ENCODE data around the gene RRP12.

RRP12 gene, protein sequence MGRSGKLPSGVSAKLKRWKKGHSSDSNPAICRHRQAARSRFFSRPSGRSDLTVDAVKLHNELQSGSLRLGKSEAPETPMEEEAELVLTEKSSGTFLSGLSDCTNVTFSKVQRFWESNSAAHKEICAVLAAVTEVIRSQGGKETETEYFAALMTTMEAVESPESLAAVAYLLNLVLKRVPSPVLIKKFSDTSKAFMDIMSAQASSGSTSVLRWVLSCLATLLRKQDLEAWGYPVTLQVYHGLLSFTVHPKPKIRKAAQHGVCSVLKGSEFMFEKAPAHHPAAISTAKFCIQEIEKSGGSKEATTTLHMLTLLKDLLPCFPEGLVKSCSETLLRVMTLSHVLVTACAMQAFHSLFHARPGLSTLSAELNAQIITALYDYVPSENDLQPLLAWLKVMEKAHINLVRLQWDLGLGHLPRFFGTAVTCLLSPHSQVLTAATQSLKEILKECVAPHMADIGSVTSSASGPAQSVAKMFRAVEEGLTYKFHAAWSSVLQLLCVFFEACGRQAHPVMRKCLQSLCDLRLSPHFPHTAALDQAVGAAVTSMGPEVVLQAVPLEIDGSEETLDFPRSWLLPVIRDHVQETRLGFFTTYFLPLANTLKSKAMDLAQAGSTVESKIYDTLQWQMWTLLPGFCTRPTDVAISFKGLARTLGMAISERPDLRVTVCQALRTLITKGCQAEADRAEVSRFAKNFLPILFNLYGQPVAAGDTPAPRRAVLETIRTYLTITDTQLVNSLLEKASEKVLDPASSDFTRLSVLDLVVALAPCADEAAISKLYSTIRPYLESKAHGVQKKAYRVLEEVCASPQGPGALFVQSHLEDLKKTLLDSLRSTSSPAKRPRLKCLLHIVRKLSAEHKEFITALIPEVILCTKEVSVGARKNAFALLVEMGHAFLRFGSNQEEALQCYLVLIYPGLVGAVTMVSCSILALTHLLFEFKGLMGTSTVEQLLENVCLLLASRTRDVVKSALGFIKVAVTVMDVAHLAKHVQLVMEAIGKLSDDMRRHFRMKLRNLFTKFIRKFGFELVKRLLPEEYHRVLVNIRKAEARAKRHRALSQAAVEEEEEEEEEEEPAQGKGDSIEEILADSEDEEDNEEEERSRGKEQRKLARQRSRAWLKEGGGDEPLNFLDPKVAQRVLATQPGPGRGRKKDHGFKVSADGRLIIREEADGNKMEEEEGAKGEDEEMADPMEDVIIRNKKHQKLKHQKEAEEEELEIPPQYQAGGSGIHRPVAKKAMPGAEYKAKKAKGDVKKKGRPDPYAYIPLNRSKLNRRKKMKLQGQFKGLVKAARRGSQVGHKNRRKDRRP (N-terminal part only)

DNA sequence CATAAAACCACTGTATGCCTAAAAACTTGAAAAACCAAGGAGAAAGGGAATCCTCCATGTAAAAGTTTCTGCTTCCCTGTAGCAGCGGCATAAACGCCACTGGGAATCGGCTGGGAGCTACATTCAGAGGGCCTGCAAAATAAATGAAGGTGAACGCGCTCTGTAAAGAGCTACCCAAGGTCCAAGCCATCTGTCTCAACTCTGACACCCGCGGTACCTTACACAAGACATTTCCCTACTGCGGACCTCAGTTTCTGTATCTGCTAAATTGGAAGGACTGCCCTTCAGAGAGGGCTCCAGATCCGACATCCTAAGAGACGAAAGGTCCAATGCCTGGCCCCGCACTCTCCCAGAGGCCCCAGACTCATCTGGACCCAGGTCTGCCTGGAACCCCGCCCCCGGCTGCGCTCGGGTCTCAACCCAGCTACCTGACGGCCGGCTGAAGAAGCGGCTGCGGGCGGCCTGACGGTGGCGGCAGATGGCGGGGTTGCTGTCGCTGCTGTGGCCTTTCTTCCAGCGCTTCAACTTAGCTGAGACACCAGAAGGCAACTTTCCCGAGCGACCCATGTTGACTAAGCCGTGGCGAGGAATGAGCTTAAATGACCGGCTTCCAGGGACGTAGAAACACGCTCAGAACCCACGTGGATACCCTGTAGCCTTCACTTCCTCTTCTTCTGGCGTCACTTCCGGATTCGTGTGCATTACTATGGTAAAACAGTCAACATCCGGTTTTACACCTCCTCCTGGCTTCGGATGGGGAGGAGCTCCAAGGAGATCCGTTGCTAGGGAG, at the start of gene RRP12:
RRP12 (minus strand) TSS at position 676 of the 790 bp plus-strand sequence; CDS start at position 567, 109 bp downstream.
- no peak for TF ChIP-seq ZNF274 (IDR thresholded peaks at IDR 0.05; ENCODE audit: low read depth, low read length)
- peak within 1 kb of the TSS; percentile 75 for H3K4me3 ChIP-seq (ENCODE audit: low read length)

DNA sequence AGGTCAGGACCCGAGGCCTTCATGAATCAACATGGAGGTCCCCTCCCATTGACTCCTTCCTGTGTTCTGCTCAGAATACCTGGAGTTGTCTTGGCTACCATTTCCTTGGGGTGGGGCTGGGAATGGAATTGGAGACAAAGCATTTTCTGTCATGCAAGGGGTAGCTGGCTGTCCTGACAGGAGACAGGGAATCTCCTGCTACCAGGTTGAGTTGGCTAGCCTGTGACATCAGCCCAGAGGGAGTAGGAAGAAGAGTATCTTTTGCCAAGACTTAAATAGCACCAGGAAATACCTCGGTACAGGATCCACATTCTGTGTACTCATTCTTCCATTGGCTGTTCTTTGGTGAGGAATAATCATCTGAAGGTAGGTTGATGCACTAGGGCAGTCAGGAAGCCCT, 49.7 kb upstream of the RRP12 start:
- H3K4me3 ChIP-seq (ENCODE audit: low read length): no peak overlapping the region
- no peak for TF ChIP-seq ZNF274 (IDR thresholded peaks at IDR 0.05; ENCODE audit: low read depth, low read length)

GRCh38 chr10:97445722-97446639, 44.8 kb upstream of the RRP12 start, which contains the start of the genes EXOSC1 and ZDHHC16:
Gene EXOSC1 (minus strand): TSS chr10:97446006. CDS start chr10:97445985, 21 bp downstream.
Gene ZDHHC16 (plus strand): TSS chr10:97446175. CDS start chr10:97451676, 5,501 bp downstream.
- peak within 1 kb of the TSS; percentile 83 for H3K4me3 ChIP-seq (ENCODE audit: low read length)
- no peak for TF ChIP-seq ZNF274 (IDR thresholded peaks at IDR 0.05; ENCODE audit: low read depth, low read length)

GRCh38 chr10:97445357-97445721, 44.2 kb upstream of the RRP12 start:
- TF ChIP-seq ZNF274 (IDR thresholded peaks at IDR 0.05; ENCODE audit: low read depth, low read length): no peak

DNA sequence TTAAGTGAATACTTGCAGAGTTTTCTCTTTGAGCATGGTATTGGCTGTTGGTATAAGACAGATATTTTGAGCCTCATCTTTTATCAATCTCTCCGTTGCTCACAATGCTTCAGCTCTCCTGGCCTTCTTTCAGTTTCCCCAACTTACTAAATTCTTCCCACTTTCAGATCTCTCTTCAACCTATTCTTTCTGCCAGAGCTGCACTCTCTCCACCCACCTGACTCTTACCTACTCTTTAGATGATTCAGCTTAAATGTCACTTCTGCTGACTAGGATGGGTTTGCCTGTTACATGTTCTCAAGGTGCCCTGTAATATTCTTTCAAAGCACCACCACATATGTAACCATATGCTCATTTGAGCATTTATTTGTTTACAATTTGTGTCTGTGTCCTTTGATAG, 43.1 kb upstream of the RRP12 start:
- no peak for TF ChIP-seq ZNF274 (IDR thresholded peaks at IDR 0.05; ENCODE audit: low read depth, low read length)
- H3K4me3 ChIP-seq (ENCODE audit: low read length): no peak overlapping the region

More at GRCh38 chr10:97445357-97445721, 44.2 kb upstream of the RRP12 start:
- peak overlapping the region; percentile 83 for H3K4me3 ChIP-seq (ENCODE audit: low read length)

GRCh38 chr10:97442277-97442676, 41.1 kb upstream of the RRP12 start:
- no peak for TF ChIP-seq ZNF274 (IDR thresholded peaks at IDR 0.05; ENCODE audit: low read depth, low read length)
- no peak overlapping the region for H3K4me3 ChIP-seq (ENCODE audit: low read length)

DNA sequence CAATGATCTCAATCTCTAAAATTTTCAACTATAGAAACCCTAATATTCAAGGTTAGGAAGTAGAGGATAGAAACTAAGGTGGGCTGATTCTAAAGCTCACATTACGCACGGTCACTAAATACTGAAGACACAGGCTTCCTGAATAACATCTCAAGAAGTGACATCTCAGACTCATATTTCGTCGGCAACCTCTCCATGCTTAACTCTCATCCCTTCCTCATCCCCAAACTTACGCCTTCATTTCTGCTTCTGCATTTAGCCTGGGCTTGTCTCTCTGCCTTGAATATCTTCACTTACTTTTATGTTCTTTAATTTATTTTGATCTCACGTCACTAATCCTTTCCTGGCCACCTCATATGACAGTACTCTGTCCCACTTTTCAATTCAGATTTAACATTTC, 34.1 kb upstream of the RRP12 start:
- no peak for TF ChIP-seq ZNF274 (IDR thresholded peaks at IDR 0.05; ENCODE audit: low read depth, low read length)

GRCh38 chr10:97434557-97434956, 33.4 kb upstream of the RRP12 start:
- no peak overlapping the region for H3K4me3 ChIP-seq (ENCODE audit: low read length)
- TF ChIP-seq ZNF274 (IDR thresholded peaks at IDR 0.05; ENCODE audit: low read depth, low read length): no peak

More for the DNA sequence above, 34.1 kb upstream of the RRP12 start:
- H3K4me3 ChIP-seq (ENCODE audit: low read length): no peak overlapping the region

DNA sequence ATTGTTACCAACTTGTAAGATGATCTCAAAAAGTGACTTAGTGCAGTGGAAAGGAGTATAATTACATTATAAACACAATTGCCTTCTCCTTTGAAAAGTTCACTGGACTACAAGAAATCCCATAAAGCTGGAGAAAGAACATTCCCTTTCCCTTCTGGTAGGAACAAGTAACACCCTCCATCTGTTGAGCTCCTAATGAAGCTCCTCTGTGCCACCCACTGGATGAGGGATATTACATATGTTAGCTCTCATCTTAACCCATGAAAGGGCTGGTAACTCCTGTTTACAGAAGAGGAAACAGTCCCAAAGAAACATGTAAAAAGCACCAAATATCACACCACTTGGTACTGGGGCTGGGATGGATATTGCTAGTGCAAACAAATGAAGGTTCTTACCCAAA, 32.9 kb upstream of the RRP12 start:
- TF ChIP-seq ZNF274 (IDR thresholded peaks at IDR 0.05; ENCODE audit: low read depth, low read length): no peak
- H3K4me3 ChIP-seq (ENCODE audit: low read length): no peak overlapping the region

DNA sequence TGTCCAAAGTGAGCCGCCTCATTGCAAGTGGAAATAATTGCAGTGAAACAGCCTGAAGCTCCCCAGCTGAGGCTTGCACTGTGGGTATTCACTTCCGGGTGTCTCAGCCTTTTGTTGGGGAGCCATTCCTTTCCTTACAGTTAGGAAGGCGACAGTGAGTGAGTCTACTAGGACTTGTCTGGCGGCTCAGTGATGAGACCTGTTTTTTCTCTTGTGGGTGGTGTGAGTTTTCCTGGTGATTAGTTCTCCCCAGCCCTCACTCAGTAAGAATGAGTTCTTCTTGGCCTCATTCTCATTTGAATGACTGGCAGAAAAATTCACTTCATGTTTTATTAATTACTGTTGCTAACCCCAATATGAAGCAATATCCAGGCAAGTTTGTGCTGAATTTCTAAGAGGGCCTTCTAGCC, 27.4 kb upstream of the RRP12 start:
- no peak for TF ChIP-seq ZNF274 (IDR thresholded peaks at IDR 0.05; ENCODE audit: low read depth, low read length)
- peak overlapping the region; percentile 72 for H3K4me3 ChIP-seq (ENCODE audit: low read length)

GRCh38 chr10:97427571-97428179, 26.5 kb upstream of the RRP12 start:
- H3K4me3 ChIP-seq (ENCODE audit: low read length): peak overlapping the region; percentile 97
- TF ChIP-seq ZNF274 (IDR thresholded peaks at IDR 0.05; ENCODE audit: low read depth, low read length): no peak
